CD4-positive, alpha-beta T cell treated with Interleukin-4 for 1 hour (primary cell): ENCODE data around the gene LHFPL6.

Experiments used
- DNase-seq, 2 donors: peaks; one replicate each; pipeline ENCODE4 v3.0.0-alpha.2; 2020 to 2022

Gene LHFPL6

DNA sequence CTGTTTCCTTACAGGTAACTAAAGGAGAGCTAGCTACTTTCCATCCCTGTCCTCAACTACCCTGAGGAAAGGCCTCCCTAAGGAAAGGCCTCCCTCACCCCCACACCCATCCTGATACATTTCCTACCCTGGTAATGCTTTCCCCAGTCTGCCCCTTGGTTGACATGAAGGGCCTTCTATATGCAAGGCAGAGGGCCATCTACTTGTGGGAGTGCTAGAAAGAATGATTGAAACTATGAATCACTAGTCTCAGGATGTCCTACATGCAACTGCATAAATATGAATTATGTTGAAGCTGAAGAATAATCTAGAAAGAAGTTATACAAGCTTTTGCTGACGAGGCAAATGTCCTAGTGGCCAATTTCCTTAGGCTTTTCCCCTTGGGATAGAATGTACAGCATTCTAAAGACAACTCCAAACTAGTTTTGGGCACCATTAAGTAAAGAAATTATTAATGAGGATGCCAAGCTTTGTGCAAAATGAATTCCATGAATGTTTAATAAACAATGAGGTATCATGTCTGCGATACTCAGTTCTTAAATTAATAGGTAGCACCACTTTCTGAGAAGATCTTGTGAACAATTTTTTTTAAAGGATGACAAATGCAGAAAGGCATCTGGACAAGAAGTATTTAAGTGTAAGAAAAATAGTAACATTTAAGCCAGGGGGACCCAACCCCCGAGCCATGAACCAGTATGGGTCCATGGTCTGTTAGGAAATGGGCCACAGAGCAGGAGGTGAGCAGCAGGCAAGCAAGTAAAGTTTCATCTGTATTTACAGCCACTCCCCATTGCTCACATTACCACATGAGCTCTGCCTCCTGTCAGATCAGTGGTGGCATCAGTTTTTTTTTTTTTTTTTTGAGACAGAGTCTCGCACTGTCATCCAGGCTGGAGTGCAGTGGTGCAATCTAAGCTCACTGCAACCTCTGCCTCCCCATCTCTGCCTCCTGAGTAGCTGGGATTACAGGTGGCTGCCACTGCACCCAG is 223.0 kb downstream of the LHFPL6 start:
- DNase-seq = no peak

DNA sequence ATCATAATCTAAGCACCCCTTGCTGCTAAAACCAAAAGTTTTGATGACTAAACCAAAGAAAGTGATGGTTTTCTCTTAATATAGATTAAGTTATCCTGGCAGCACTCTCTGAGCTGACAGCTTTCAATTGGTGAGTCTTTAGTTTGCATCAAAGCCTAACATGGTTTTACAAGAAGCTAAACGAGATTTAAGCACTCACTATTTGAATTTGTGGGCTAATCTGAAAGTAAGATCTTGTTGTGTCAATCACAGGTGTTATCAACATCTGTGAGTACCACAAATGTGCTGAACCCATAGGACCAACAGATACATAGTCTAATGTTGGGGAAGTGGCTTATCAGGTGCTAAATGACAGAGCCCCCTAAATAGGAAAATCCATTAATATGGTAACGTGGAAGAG is 223.9 kb downstream of the LHFPL6 start:
- DNase-seq = no peak

GRCh38 chr13:39378306-39378705 is 224.7 kb downstream of the LHFPL6 start:
- no peak for DNase-seq

GRCh38 chr13:39377699-39378098 is 225.3 kb downstream of the LHFPL6 start:
- DNase-seq = no peak

- DNase-seq = no peak
These were observed 226.9 kb downstream of the LHFPL6 start for GRCh38 chr13:39376076-39376475.

GRCh38 chr13:39375601-39376000 is 227.4 kb downstream of the LHFPL6 start:
- no peak for DNase-seq

DNA sequence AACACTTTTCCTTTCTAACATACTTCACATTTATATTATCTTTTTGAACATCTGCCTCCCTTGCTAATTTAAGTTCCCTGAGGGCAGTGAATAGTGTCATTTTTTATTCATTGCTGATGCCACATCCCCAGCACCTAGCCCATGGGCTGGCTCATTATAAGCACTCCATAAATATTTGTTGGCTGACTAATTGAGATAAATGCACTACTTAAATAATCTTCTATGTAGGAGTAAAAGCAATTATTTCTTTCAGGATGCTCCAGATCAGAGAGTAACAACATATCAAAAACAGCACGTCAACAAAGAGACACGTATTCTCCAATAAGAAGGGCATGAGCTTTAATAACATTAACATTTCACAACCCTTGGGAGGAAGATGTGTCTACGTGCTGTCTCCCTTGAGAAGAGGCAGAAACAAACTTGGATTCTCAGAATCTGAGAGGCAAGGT is 228.2 kb downstream of the LHFPL6 start:
- no peak for DNase-seq

DNA sequence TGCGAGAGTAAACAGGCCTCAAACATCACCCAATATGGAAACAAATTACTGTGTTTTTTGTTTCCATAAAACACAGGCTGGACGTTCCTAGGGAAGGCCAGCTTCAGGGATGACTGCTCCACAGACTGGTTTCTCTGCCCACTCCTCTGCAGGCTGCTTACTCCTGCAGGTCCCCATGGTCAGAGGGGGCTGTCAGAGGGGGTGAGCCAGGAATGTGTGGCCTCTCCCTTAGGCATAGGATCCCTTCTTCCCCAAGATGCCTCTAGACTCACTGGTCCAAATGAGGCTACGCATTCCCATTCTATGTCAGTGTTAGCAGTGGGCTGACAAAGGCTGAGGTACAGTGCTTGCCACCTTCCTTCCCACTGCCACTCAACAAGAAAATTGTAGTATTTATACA is 229.8 kb downstream of the LHFPL6 start:
- no peak for DNase-seq

- DNase-seq = no peak
These were observed 231.3 kb downstream of the LHFPL6 start for GRCh38 chr13:39371706-39372105.

DNA sequence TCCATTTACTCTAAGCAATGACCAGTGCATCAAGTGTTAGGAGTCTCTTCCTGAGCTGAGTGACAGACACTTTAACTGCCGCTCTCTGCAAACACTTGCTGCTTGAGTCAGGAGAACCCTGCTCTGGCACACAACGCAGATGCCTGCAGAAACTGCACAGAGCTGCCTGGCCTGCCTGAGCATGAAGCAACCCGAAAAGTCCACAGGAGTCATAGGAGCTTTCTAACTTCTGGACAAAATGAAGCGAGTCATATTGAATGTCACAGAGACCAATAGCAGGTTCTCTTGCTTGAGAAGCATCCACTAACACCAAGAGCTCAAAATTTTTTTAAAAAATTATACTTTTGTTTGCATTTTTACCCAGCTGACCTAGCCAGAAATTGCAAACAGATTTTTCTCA is 232.4 kb downstream of the LHFPL6 start:
- DNase-seq = no peak

DNA sequence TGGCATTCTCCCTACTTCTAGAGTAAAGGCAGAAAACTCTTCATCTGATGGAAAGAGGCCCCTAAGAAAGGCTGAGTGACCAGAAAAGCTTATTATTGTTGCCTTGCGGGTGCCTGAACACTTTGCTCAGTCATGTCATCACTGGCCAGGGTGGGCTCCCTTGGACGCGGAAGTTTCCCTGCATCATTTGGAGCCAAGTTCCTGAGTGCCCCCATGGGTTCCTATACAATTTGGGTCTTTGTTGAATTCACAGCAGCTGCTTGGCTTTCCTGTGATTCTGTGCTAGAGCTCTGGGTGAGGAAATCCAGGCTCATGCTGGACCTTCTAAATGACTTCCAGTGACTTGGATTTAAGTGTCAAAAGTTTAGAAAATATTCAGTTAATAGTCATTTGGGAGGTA is 232.9 kb downstream of the LHFPL6 start:
- no peak for DNase-seq

DNA sequence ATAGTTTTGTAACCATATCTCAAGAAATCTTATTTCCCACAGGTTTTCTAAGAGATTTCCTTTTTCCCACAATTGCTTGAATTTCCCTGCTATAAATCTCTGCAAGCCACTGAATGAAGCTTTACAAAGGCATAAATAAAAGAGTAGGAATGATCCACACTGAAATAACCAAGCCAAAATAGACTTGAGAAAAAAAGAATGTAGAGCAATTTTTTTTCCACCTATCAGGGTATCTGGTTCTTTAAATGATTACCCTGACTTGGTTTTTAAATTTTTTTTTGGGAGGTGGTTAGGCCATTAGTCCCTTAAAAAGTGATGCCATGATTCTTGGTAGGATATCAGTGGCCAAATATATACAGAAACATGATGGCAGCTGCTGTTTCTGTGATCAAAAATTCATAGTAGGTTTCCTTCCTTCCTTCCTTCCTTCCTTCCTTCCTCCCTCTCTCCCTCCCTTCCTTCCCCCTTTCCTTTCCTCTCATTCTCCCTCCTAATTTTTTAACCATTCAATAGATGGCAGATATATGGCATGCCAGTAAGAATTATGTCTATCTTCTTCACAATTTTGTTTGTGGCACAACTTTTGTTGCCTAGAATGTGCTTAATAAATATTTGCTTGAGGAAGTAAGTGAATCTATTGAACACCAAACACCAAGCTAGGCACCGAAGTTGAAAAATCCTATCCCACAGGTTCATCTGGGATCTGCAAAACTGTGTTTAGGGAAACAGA is 233.7 kb downstream of the LHFPL6 start:
- DNase-seq = no peak

DNA sequence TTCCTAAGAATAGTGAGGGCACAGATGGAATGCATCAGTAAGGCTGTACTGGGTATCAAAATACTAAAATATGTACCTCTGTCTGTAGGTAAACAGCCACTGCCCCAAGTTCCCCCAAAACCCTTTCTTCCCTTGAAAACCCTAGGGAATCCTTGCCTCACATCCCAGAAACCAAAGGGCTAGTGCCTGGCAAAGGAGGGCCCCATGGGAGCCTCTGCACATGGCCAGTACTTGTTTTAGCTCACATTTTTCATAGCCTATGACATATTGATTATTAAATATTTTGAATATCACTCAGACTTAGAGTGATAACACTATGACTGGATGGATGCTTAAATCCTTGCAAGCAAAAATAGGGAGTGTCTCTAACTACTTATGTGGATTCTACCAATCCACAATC is 237.1 kb downstream of the LHFPL6 start:
- no peak for DNase-seq

GRCh38 chr13:39364947-39365468 is 238.0 kb downstream of the LHFPL6 start:
- no peak for DNase-seq

DNA sequence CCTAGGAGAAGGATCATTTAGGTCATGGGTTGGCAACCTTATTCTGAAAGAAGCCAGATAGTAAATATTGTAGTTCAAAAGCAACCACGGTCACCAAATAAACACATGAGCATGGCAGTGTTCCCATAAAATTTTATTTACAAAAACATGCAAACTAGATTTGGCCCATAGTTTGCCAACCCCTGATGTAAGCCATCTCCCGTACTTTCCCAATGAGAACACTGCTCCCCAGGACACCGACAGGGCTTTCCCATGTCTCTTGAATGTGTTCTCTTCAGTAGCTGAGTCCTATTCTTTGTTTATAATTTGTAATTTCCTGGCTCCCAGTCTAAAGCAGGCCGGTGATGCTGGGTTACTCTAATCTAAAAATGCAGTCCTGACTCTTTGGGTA is 239.6 kb downstream of the LHFPL6 start:
- no peak for DNase-seq

GRCh38 chr13:39362652-39363381 is 240.2 kb downstream of the LHFPL6 start:
- DNase-seq = no peak

DNA sequence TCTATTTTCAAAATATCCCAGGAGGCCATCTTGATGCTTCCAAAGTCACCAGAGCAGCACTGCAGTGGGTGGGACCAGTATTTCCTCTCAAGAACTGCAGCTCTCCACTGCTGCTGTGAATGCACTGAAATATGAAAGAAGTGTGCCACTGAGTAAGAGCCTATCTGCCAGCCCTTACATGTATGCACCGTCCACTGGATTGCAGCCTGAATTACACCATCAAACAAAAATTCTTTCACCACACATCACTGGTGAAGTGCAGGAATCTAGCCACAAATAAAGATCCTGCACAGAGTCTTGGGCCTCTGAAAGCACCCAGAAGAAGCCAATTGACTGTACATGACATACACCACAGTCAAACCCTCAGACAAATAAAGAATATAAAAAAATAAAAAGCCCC is 249.0 kb downstream of the LHFPL6 start:
- DNase-seq = no peak

DNA sequence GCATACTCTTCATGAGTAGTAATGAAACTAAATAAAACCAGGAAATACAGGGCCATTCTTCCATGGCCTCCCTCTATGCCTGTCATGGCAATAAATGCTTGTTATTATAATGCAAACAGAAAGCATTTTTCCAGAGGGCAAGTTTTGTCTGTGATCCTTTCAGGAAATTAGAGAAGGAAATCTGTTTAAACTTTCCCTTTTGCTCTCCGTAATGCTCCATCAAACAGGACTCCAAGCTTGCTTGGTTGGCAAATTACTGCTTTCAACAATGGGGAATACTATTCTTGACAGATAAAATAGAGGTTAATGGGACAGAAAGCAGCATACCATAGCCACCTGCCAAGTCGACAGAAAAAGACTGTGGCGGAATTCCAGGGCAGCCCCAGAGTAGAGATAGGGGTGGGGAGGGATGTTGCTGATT is 252.5 kb downstream of the LHFPL6 start:
- no peak for DNase-seq

GRCh38 chr13:39349391-39349960 is 253.5 kb downstream of the LHFPL6 start:
- DNase-seq = no peak

GRCh38 chr13:39347926-39348901 is 254.8 kb downstream of the LHFPL6 start:
- DNase-seq = no peak

- no peak for DNase-seq
These were observed 257.0 kb downstream of the LHFPL6 start for GRCh38 chr13:39345982-39346381.
